PC-3 (cell line): ENCODE data around the gene TENM4. TPM values are rescaled to one million over a fixed set of nuclear protein-coding genes. Genes with fewer than 3 reads are reported as not detected.
A peak's percentile ranks its signal among the peaks of the same experiment; 100 is the strongest.

Experiments
- ATAC-seq: fragments of 200-7000 bp; cut with Tn5 transposase; 2 replicates; pipeline ENCODE4 v1.9.1; 2020; ENCODE audit warnings: mild to moderate bottlenecking, moderate library complexity
- BruUV-seq: library from RNA; stranded (reverse); fragments of 400-500 nt; replicated peaks from 2 replicates; lab custom pipeline; 2021; lab: Mats Ljungman, UMichigan
- CTCF ChIA-PET: fragments of 300-600 bp; sonication (Branson Sonifier 250); formaldehyde crosslinking; loops from one replicate; lab custom pipeline; 2022; ENCODE audit warnings: antibody characterized with exemption; lab: Charles Lee
- POLR2A ChIA-PET: fragments of 300-600 bp; sonication (Branson Sonifier 250); formaldehyde crosslinking; loops from one replicate; lab custom pipeline; 2022; ENCODE audit warnings: antibody characterized with exemption; ENCODE audit not compliant: unreplicated experiment; lab: Charles Lee
- DNase-seq: peaks from one replicate; pipeline ENCODE4 v3.0.0-alpha.2; 2015
- H2AFZ ChIP-seq: fragments of 300-600 bp; sonication (generic); 2 replicates; pipeline ENCODE4 v1.6.0; 2016; ENCODE audit warnings: antibody characterized with exemption, low read length
- H3F3A ChIP-seq: fragments of 300-600 bp; sonication (generic); one replicate; pipeline ENCODE4 v1.6.0; 2017; ENCODE audit warnings: antibody characterized with exemption, low read length, control low read depth, mild to moderate bottlenecking; ENCODE audit not compliant: unreplicated experiment
- H3K27ac ChIP-seq: fragments of 300-600 bp; sonication (generic); 2 replicates; pipeline ENCODE4 v1.5.1; 2016; ENCODE audit warnings: mild to moderate bottlenecking, low read length
- H3K27me3 ChIP-seq: fragments of 300-600 bp; sonication (generic); 2 replicates; pipeline ENCODE4 v1.6.1; 2016; ENCODE audit warnings: low read length, mixed read lengths
- H3K36me3 ChIP-seq: fragments of 300-600 bp; sonication (generic); 2 replicates; pipeline ENCODE4 v1.6.1; 2016; ENCODE audit warnings: low read depth, mixed run types, low read length, mixed read lengths
- H3K4me1 ChIP-seq: fragments of 300-600 bp; sonication (generic); 2 replicates; pipeline ENCODE4 v1.5.1; 2016; ENCODE audit warnings: low read length; ENCODE audit not compliant: insufficient read depth
- H3K4me2 ChIP-seq: fragments of 300-600 bp; sonication (generic); 2 replicates; pipeline ENCODE4 v1.6.0; 2016; ENCODE audit warnings: low read length
- H3K4me3 ChIP-seq: fragments of 300-600 bp; sonication (generic); 2 replicates; pipeline ENCODE4 v1.5.1; 2016; ENCODE audit warnings: mild to moderate bottlenecking, low read length, mixed read lengths
- H3K79me2 ChIP-seq: fragments of 300-600 bp; sonication (generic); 2 replicates; pipeline ENCODE4 v1.6.1; 2017; ENCODE audit warnings: low read length, mixed read lengths
- H3K9ac ChIP-seq: fragments of 300-600 bp; sonication (generic); 2 replicates; pipeline ENCODE4 v1.6.0; 2016; ENCODE audit warnings: mild to moderate bottlenecking, low read length
- H3K9me2 ChIP-seq: fragments of 300-600 bp; sonication (generic); replicated peaks from 2 replicates; pipeline ENCODE4 v1.6.1; 2016; ENCODE audit warnings: mixed run types, low read length, mixed read lengths
- H3K9me3 ChIP-seq: fragments of 300-600 bp; sonication (generic); 2 replicates; pipeline ENCODE4 v1.6.1; 2016; ENCODE audit warnings: low read length, mixed read lengths
- H4K20me1 ChIP-seq: fragments of 300-600 bp; sonication (generic); 2 replicates; pipeline ENCODE4 v1.6.1; 2016; ENCODE audit warnings: low read length, mixed read lengths
- EZH2 ChIP-seq: fragments of 300-600 bp; sonication (generic); IDR thresholded peaks from one replicate; pipeline ENCODE4 v1.6.1; 2017; ENCODE audit warnings: antibody characterized with exemption, mild to moderate bottlenecking, low read length; ENCODE audit not compliant: unreplicated experiment
- EZH2phosphoT487 ChIP-seq: fragments of 300-600 bp; sonication (generic); IDR thresholded peaks from 2 replicates; pipeline ENCODE4 v1.6.1; 2018; ENCODE audit warnings: mild to moderate bottlenecking, antibody characterized with exemption, low read length, borderline replicate concordance
- intact Hi-C: fragments of 100-400 bp; cut with micrococcal nuclease; formaldehyde crosslinking; loops from 2 replicates; pipeline ENCODE4 v1.9.0; 2023
- total RNA-seq: library from RNA; depleted of rRNA; stranded (reverse); fragments of >200 nt; gene quantifications from 2 replicates; pipeline ENCODE4 v1.2.3, GENCODE V29; 2014
- TF ChIP-seq, protein P1 (sequence below): fragments of 300-600 bp; sonication (generic); conservative IDR thresholded peaks from 2 replicates; pipeline ENCODE4 v1.5.1; 2017; ENCODE audit warnings: antibody characterized with exemption, low read depth, mild to moderate bottlenecking, low read length

Gene TENM4
- total RNA-seq, 1 experiment from 2014 or later = 19.7 TPM

DNA sequence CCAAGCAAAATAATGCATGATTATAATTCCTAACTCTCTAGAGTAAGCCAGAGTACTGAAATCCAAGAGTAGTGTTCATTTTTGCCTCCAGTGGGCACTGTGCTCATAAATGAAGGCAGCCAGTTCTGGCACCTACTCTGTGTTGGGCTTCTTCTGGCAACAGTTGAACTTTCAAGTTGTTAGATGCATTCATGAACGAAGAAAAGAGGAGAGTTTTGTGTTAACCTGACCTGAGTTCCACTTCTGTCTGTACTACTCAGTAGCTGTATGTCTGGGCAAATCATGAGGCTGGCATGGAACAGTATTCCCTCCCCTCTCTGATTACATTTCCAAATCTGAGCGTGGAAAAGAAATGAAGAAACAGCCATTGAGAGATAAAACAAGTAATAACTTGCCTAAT, 20.3 kb upstream of the TENM4 start:
- Histone ChIP-seq H3K4me3 (no peak overlapping the region), H2AFZ (no peak overlapping the region), H4K20me1 (no peaks in the 10 kb centered on the region), H3K9me2 (no peaks in the 10 kb centered on the region), H3K27ac (no peak overlapping the region), H3K27me3 (peaks cover 36% of the 10 kb centered on the region; the same call in 1 of the 2 replicates), H3K36me3 (no peaks in the 10 kb centered on the region), H3K4me1 (no peaks in the 10 kb centered on the region), H3K4me2 (no peak overlapping the region), H3K79me2 (no peaks in the 10 kb centered on the region), H3F3A (no peaks in the 10 kb centered on the region), H3K9ac (no peak overlapping the region), H3K9me3 (no peaks in the 10 kb centered on the region)
- no peak for TF ChIP-seq EZH2
- TF ChIP-seq EZH2phosphoT487 = no peak
- TF ChIP-seq, protein P1, sequence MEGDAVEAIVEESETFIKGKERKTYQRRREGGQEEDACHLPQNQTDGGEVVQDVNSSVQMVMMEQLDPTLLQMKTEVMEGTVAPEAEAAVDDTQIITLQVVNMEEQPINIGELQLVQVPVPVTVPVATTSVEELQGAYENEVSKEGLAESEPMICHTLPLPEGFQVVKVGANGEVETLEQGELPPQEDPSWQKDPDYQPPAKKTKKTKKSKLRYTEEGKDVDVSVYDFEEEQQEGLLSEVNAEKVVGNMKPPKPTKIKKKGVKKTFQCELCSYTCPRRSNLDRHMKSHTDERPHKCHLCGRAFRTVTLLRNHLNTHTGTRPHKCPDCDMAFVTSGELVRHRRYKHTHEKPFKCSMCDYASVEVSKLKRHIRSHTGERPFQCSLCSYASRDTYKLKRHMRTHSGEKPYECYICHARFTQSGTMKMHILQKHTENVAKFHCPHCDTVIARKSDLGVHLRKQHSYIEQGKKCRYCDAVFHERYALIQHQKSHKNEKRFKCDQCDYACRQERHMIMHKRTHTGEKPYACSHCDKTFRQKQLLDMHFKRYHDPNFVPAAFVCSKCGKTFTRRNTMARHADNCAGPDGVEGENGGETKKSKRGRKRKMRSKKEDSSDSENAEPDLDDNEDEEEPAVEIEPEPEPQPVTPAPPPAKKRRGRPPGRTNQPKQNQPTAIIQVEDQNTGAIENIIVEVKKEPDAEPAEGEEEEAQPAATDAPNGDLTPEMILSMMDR = peak; percentile 65
- no TSS peak for BruUV-seq
- ATAC-seq (peak; percentile 45; the same call in 1 of the 2 replicates), DNase-seq (peak; percentile 45)
- ChIA-PET POLR2A (no interaction called here), CTCF (no interaction called here)
- intact Hi-C loops = no loop called here

DNA sequence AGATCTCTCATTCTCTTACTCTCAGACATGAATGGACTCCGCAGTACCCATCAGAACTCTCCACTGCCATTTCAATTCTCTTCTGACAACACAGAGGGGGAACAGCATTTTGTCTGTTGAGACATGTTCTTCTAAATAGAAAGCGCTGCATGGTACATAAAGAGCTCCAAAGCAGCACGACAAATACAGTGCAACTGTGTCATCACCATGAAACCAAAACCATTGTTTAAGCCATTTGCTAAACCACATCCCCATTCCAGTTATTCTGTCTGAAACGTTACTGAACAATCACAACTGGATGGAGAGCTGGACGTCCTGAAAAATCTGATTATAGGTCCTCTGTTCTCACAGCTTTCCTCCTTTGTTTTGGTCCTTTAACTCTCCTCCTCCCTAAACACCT, 17.9 kb upstream of the TENM4 start:
- H3K9me3 ChIP-seq = no peaks in the 10 kb centered on the region
- H3F3A ChIP-seq = no peaks in the 10 kb centered on the region
- TF ChIP-seq EZH2 (no peak), EZH2phosphoT487 (no peak)
- TF ChIP-seq, protein P1 = no peak
- H3K4me2 ChIP-seq = no peak overlapping the region
- no peak overlapping the region for H3K4me3 ChIP-seq
- no peaks in the 10 kb centered on the region for H3K4me1 ChIP-seq
- no peaks in the 10 kb centered on the region for H4K20me1 ChIP-seq
- no peak overlapping the region for H2AFZ ChIP-seq
- H3K27ac ChIP-seq = no peak overlapping the region
- H3K36me3 ChIP-seq = no peaks in the 10 kb centered on the region
- no peaks in the 10 kb centered on the region for H3K79me2 ChIP-seq
- DNase-seq (no peak), ATAC-seq (no peak)
- H3K27me3 ChIP-seq = peaks cover 49% of the 10 kb centered on the region
- no peaks in the 10 kb centered on the region for H3K9me2 ChIP-seq
- CTCF ChIA-PET = no interaction called here
- POLR2A ChIA-PET = no interaction called here
- intact Hi-C loops = no loop called here
- BruUV-seq = no TSS peak
- H3K9ac ChIP-seq = no peak overlapping the region

DNA sequence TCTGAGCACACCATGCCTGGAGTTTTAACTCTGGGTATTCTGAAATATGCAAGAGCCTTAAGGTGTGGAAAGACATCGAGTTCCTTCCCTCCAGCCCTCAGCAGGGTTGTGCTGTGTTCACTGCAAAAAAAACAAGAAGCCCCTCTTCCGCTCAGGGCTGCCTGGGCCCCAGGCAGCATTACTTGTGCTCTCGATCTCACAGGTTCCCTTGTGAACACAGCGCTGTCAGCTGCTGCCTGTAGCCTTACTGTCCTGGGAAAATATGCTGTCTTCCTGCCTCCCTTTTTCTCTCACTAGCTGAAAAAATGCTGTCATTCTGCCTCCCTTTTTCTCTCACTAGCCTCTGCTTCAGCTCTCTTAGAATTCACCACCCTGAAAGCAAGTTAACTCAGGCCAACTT, 15.7 kb upstream of the TENM4 start:
- no peaks in the 10 kb centered on the region for H3F3A ChIP-seq
- POLR2A ChIA-PET = no interaction called here
- no peaks in the 10 kb centered on the region for H3K4me1 ChIP-seq
- peaks cover 49% of the 10 kb centered on the region for H3K27me3 ChIP-seq
- no peak overlapping the region for H2AFZ ChIP-seq
- DNase-seq = no peak
- no peak overlapping the region for H3K4me3 ChIP-seq
- no peaks in the 10 kb centered on the region for H3K36me3 ChIP-seq
- no peaks in the 10 kb centered on the region for H4K20me1 ChIP-seq
- H3K9ac ChIP-seq = no peak overlapping the region
- no peaks in the 10 kb centered on the region for H3K9me3 ChIP-seq
- BruUV-seq = no TSS peak
- TF ChIP-seq, protein P1 = no peak
- TF ChIP-seq EZH2phosphoT487 (no peak), EZH2 (no peak)
- H3K79me2 ChIP-seq = no peaks in the 10 kb centered on the region
- H3K9me2 ChIP-seq = no peaks in the 10 kb centered on the region
- CTCF ChIA-PET = no interaction called here
- H3K27ac ChIP-seq = no peak overlapping the region
- ATAC-seq = no peak
- intact Hi-C loops = no loop called here
- no peak overlapping the region for H3K4me2 ChIP-seq
